ENCODE data around the gene TPCN2. TPM values are rescaled to one million over a fixed set of nuclear protein-coding genes. Genes with fewer than 3 reads are reported as not detected.
A peak's percentile ranks its signal among the peaks of the same experiment; 100 is the strongest.

Gene TPCN2
- total RNA-seq, 2 experiments from 2014 or later: 16.0 to 17.0 TPM

DNA sequence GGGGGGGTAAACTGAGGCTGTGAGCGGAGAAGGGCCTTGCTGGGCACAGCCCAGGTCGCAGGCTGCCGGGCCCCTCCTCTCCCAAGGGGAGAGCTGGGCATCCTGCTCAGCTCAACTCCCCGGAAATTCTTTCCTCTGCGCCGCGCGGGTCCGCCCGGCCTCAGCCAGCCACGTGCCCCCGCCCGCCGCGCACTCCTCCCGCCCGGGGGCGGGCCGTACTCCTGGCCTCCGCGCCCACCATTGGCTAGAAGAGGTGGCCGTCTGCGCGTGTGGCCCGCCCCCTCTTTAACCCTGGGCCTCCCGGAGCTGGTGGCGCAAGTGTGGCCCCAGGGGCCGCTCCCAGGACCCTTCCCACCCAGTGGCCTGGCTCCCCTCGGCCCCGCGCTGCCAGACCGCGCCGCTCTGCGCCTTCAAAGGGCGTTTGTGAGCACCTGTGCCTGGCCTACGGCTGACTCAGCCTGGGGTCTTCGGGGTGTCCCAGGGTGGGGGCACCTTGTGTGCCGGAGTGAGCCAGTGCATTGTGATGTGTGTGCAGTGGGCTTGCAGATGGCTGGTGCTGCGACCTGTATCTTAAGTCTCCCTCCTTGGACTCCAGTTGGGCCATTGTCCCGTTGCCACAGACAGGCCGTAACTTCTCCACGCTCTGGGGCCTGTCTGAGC, 37.6 kb upstream of the TPCN2 start:
- intact Hi-C loops (cut with micrococcal nuclease): no loop called here
- DNase-seq (peak; percentile 57), ATAC-seq (peak; percentile 87)
- Mint-ChIP-seq H3K36me3 (ENCODE audit: low read depth) (no peaks in the 10 kb centered on the region), H3K9me3 (no peaks in the 10 kb centered on the region), H3K4me3 (no peak overlapping the region), H3K27ac (no peak overlapping the region), H3K27me3 (peaks cover 23% of the 10 kb centered on the region), H3K4me1 (ENCODE audit: low read depth) (no peaks in the 10 kb centered on the region)
- CTCF ChIA-PET: no interaction called here
- TF ChIP-seq, protein P1, sequence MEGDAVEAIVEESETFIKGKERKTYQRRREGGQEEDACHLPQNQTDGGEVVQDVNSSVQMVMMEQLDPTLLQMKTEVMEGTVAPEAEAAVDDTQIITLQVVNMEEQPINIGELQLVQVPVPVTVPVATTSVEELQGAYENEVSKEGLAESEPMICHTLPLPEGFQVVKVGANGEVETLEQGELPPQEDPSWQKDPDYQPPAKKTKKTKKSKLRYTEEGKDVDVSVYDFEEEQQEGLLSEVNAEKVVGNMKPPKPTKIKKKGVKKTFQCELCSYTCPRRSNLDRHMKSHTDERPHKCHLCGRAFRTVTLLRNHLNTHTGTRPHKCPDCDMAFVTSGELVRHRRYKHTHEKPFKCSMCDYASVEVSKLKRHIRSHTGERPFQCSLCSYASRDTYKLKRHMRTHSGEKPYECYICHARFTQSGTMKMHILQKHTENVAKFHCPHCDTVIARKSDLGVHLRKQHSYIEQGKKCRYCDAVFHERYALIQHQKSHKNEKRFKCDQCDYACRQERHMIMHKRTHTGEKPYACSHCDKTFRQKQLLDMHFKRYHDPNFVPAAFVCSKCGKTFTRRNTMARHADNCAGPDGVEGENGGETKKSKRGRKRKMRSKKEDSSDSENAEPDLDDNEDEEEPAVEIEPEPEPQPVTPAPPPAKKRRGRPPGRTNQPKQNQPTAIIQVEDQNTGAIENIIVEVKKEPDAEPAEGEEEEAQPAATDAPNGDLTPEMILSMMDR (IDR thresholded peaks at IDR 0.05): no peak
- POLR2A ChIA-PET: interaction anchor here (0.6 kb wide), 1 partner anchor 15 kb away, joined by 3 read pairs; no protein-coding TSS in a partner anchor

DNA sequence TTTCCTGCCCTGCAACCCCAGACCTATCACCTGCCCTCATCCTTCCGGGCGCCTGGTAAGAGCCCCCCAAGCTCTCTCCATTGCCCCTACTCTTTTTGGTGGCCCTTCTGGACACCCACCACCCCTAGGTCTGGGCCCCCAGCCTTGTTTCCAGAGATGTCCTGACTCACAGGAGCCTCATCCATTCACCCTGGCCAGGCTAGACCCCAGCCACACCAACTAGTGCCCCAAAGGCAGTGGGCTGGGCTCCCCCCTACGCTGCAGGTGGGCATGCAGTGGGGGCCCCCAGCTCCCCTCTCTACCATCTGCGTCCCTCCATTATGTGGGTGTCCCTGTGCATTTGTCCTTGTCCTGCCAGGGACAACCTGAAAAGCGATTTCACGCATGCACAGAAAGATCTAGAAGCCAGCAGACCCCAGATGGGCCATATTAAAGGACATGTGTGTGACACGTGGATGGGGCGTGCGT, 37.1 kb upstream of the TPCN2 start:
- H3K4me3 Mint-ChIP-seq: no peak overlapping the region
- peaks cover 23% of the 10 kb centered on the region for H3K27me3 Mint-ChIP-seq
- DNase-seq: no peak
- POLR2A ChIA-PET: interaction anchor here (0.6 kb wide), 1 partner anchor 87 kb away, joined by 3 read pairs; no protein-coding TSS in a partner anchor
- no peaks in the 10 kb centered on the region for H3K36me3 Mint-ChIP-seq (ENCODE audit: low read depth)
- H3K4me1 Mint-ChIP-seq (ENCODE audit: low read depth): no peaks in the 10 kb centered on the region
- CTCF ChIA-PET: no interaction called here
- TF ChIP-seq, protein P1 (IDR thresholded peaks at IDR 0.05): no peak
- no peak for ATAC-seq
- no peaks in the 10 kb centered on the region for H3K9me3 Mint-ChIP-seq
- H3K27ac Mint-ChIP-seq: no peak overlapping the region
- intact Hi-C loops (cut with micrococcal nuclease): no loop called here

DNA sequence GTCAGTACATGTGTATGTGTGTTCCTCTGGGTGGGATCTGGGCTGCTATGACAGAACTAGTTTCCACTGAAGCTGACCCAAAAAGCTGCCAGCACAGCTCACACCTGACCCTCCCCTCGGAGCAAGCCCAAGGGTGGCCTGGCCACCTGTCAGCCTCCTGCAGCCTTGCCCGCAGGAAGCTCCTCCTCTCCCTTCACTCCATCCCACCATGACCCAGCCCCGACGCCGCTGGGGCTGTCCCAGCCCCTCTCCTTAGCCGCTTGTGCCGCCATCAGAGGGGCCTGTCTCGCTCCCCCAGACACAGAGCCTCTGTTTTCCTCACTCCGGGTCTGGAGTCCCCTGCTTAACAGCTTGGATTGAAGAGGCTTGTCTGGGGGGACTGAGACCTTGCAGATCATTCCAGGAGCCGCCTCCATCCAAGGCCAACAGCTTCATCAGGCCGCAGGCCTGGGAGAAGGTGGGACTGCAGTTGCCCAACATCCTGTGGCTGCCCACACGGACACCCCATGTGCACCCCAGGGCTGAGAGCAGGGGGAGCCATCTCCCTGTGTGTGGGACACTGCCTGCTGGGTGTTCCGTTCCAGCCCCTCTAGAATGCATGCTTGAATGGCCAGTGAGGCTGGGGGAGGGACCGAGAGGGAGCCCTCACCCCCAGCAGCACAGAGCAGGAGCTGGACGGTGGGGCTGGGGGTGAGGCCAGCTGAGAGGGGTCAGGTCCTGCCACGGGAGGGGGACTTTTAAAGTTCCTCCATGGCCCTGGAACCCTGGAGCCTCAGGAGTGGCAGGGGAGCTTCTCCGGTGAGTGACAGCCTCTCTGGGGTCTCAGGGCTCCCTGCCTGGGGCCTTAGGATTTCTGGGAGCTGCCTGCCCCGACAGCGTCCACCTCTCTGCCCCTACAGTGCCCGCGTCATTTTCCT, 36.4 kb upstream of the TPCN2 start:
- Mint-ChIP-seq H3K27ac (no peak overlapping the region), H3K4me3 (no peak overlapping the region), H3K4me1 (ENCODE audit: low read depth) (no peaks in the 10 kb centered on the region), H3K27me3 (peaks cover 23% of the 10 kb centered on the region), H3K36me3 (ENCODE audit: low read depth) (no peaks in the 10 kb centered on the region), H3K9me3 (no peaks in the 10 kb centered on the region)
- no peak for ATAC-seq
- ChIA-PET CTCF (no interaction called here), POLR2A (interaction anchor here (0.6 kb wide), 2 partner anchors 88 to 101 kb away, joined by 3 read pairs; no protein-coding TSS in a partner anchor)
- intact Hi-C loops (cut with micrococcal nuclease): no loop called here
- TF ChIP-seq, protein P1 (IDR thresholded peaks at IDR 0.05): no peak
- no peak for DNase-seq

DNA sequence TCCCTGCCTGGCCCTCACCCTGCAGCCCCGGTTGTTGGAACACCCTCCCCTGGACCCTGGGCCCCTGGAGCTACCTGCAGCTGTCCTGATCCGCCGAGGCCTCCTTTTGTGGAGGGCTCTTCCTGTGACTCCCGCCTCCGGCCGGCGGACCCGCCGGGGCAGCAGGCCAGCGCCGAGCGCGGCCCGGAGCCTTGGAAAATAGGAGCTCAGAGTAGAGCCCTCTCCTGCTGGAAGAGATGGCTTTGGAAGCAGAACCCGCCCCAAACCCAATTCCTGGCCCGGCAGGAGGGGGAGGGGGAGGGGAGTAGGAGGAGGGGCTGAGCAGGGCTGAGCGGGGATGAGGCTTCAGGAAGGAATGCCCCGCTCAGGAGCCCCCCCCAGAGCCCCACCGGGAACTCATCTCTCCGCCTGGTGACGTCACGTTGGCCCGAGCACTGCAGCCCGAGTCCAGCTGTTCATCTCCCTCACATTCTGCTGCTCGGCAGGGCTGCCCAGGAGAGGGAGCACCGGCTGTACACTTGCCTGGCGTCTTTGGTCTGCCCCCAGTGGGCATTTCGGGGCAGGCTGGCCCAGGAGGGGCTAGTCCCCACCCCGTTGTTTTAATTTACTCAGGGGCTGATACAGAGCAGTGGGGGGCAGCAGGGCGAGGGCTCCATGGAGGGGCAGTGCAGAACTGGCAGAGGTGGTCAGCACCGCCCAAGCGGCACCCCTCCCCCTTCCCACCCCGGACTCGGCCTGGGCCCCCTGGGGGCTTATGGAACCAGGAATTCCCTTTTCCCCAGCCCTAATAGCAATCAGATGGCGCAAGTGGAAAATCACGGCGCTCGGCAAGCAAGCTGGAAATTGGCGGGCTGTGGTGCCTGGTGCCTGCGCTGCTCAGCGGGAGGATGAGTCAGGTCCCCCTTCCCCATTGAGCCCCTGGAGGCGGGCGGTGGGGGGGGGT, 35.5 kb upstream of the TPCN2 start, which contains the start of gene MRGPRF:
MRGPRF (minus strand) TSS at position 238 of the 943 bp plus-strand sequence. CDS start 3,345 bp downstream, outside the sequence.
- peak; percentile 17 for DNase-seq
- Mint-ChIP-seq H3K27ac (no peak within 1 kb of the TSS), H3K4me3 (no peak within 1 kb of the TSS), H3K27me3 (peaks cover 23% of the 10 kb centered on the region), H3K4me1 (ENCODE audit: low read depth) (no peaks in the 10 kb centered on the region), H3K9me3 (no peaks in the 10 kb centered on the region), H3K36me3 (ENCODE audit: low read depth) (no peaks in the 10 kb centered on the region)
- ChIA-PET POLR2A (no interaction called here), CTCF (no interaction called here)
- TF ChIP-seq, protein P1 (IDR thresholded peaks at IDR 0.05): no peak
- intact Hi-C loops (cut with micrococcal nuclease): no loop called here
- ATAC-seq: peak; percentile 42
